Glomerular visceral epithelial cell (primary cell): ENCODE results near the gene MARVELD1.

Experiments used
- DNase-seq: peaks from one replicate; pipeline ENCODE4 v3.0.0-alpha.2; 2016; ENCODE audit errors: extremely low spot score

The MARVELD1 gene

GRCh38 chr10:97755718-97756117, 42.2 kb downstream of the MARVELD1 start:
- DNase-seq, result no peak

GRCh38 chr10:97757471-97757870, 43.9 kb downstream of the MARVELD1 start:
- no peak for DNase-seq

GRCh38 chr10:97759158-97759887, 45.8 kb downstream of the MARVELD1 start:
- DNase-seq, result peak; percentile 78

- no peak for DNase-seq
Observed at GRCh38 chr10:97759946-97760345, 46.4 kb downstream of the MARVELD1 start.

- no peak for DNase-seq
Observed at GRCh38 chr10:97760461-97761257, 47.1 kb downstream of the MARVELD1 start.

- DNase-seq, result no peak
Observed at GRCh38 chr10:97761331-97761865, 47.9 kb downstream of the MARVELD1 start.

GRCh38 chr10:97762056-97762455, 48.5 kb downstream of the MARVELD1 start:
- no peak for DNase-seq

- peak; percentile 48 for DNase-seq
Observed at GRCh38 chr10:97762816-97763215, 49.3 kb downstream of the MARVELD1 start.

- no peak for DNase-seq
Observed at GRCh38 chr10:97763411-97763810, 49.9 kb downstream of the MARVELD1 start.

GRCh38 chr10:97763947-97764346, 50.4 kb downstream of the MARVELD1 start:
- DNase-seq, result no peak

- DNase-seq, result peak; percentile 12
Observed at GRCh38 chr10:97764519-97764931, 51.0 kb downstream of the MARVELD1 start.

GRCh38 chr10:97765201-97765600, 51.7 kb downstream of the MARVELD1 start:
- DNase-seq, result no peak

GRCh38 chr10:97766106-97766810, 52.7 kb downstream of the MARVELD1 start:
- no peak for DNase-seq

GRCh38 chr10:97766996-97767924, 53.7 kb downstream of the MARVELD1 start:
- no peak for DNase-seq
